IPS DF 6.9 (cell line): ENCODE data around the gene STC2.
"Not testable (repeated sequence)": the region's sequence is repeated elsewhere in the genome, so short reads cannot be mapped to it uniquely, and the experiment has no call there.

Experiments used
- DNase-seq: peaks from one replicate; pipeline ENCODE4 v3.0.0-alpha.2; 2013; ENCODE audit warnings: low read depth, low spot score
- H3K27ac ChIP-seq: one replicate; pipeline ENCODE4 v1.5.1; 2013; ENCODE audit warnings: low read length, control low read depth
- H3K27me3 ChIP-seq: 2 replicates; pipeline ENCODE4 v1.6.1; 2013; ENCODE audit warnings: mild to moderate bottlenecking, low read length; ENCODE audit not compliant: control insufficient read depth, insufficient read depth
- H3K36me3 ChIP-seq: 2 replicates; pipeline ENCODE4 v1.6.1; 2013; ENCODE audit warnings: low read length; ENCODE audit not compliant: control insufficient read depth, insufficient read depth
- H3K4me1 ChIP-seq: 2 replicates; pipeline ENCODE4 v1.6.1; 2013; ENCODE audit warnings: low read length; ENCODE audit not compliant: control insufficient read depth, insufficient read depth
- H3K4me3 ChIP-seq: 2 replicates; pipeline ENCODE4 v1.5.1; 2013; ENCODE audit warnings: mild to moderate bottlenecking, low read length
- H3K9me3 ChIP-seq: 2 replicates; pipeline ENCODE4 v1.6.1; 2013; ENCODE audit warnings: low read length, inconsistent platforms; ENCODE audit not compliant: control insufficient read depth, insufficient read depth
- WGBS: extraction: QIAGEN DNeasy Blood & Tissue Kit; methylation state at CpG from one replicate; pipeline ENCODE4 v1.1.7; 2013; ENCODE audit warnings: mixed read lengths, missing lambda C conversion rate; ENCODE audit not compliant: insufficient read length, insufficient coverage; 5-methylcytosine and 5-hydroxymethylcytosine counted together

STC2 gene

GRCh38 chr5:173327948-173328843 lies at the start of gene STC2:
Gene STC2 (minus strand): TSS chr5:173328414. CDS start chr5:173328193, 221 bp downstream.
- Histone ChIP-seq H3K4me1 (peaks cover 4% of the 10 kb centered on the region; the same call in 1 of the 2 replicates), H3K4me3 (peak within 1 kb of the TSS; percentile 60), H3K27ac (no peak within 1 kb of the TSS), H3K36me3 (peaks cover 20% of the 10 kb centered on the region), H3K9me3 (no peaks in the 10 kb centered on the region), H3K27me3 (no peaks in the 10 kb centered on the region; the same call in 1 of the 2 replicates)
- no CpG with 5 or more reads among the region's 72 CpGs for WGBS
- DNase-seq, result peak; percentile 88

DNA sequence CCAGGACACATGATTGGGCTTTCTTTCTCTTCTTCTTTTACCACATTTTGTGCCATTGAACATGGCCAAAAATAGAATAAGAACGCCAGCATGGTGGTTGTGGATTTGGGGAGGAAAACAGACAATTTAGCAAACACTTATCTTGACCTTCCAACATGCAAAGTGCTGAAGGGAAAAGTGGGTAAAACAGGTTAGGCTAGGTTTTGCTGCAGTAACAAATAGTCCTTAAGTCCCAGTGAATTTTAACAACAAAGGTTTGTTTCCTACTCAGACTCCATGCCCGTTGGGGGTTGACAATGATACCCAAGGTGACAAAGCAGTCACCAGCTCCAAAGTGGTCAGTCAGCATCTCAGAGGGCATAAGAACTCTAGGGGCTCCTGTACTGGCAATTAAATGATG lies 43.2 kb upstream of the STC2 start:
- Histone ChIP-seq H3K4me1 (no peaks in the 10 kb centered on the region), H3K36me3 (no peaks in the 10 kb centered on the region), H3K27ac (no peak overlapping the region), H3K4me3 (no peak overlapping the region), H3K9me3 (no peaks in the 10 kb centered on the region), H3K27me3 (no peaks in the 10 kb centered on the region)
- DNase-seq, result no peak
- no CpG with 5 or more reads among the region's 2 CpGs for WGBS

- WGBS, result no CpG with 5 or more reads among the region's 1 CpG
These were observed 35.2 kb upstream of the STC2 start for GRCh38 chr5:173363406-173363805.

GRCh38 chr5:173355561-173355960 lies 27.3 kb upstream of the STC2 start:
- H3K27me3 ChIP-seq, result no peaks in the 10 kb centered on the region
- H3K27ac ChIP-seq, result no peak overlapping the region
- no peaks in the 10 kb centered on the region for H3K9me3 ChIP-seq
- DNase-seq, result no peak
- no peaks in the 10 kb centered on the region; the same call in 1 of the 2 replicates for H3K4me1 ChIP-seq
- no peaks in the 10 kb centered on the region for H3K36me3 ChIP-seq
- H3K4me3 ChIP-seq, result no peak overlapping the region
- WGBS, result no CpG with 5 or more reads among the region's 5 CpGs

More at GRCh38 chr5:173363406-173363805, 35.2 kb upstream of the STC2 start:
- H3K9me3 ChIP-seq, DNase-seq, H3K27me3 ChIP-seq, H3K27ac ChIP-seq, H3K4me3 ChIP-seq, H3K4me1 ChIP-seq, H3K36me3 ChIP-seq: not testable (repeated sequence)

DNA sequence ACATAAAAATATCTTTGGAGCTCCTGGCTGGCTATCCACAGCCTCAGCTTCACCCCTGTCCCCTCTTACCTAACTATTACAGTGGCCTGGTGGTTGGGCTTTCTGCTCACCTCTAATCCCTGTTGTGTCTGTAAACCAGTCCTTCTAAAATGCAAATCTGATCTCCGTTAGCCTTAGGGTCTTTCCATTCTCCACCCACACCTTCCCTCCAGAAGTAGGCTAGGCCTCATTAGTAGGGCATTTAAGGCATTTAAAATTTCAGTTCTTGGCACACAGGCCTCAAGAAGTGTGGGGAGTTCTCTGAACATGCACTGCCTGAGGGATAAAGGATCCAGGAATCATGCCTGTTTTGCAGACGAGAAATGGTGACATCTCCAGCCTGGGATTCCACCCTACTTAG lies 26.4 kb upstream of the STC2 start:
- H3K36me3 ChIP-seq, result no peaks in the 10 kb centered on the region

GRCh38 chr5:173352366-173353349 lies 24.4 kb upstream of the STC2 start:
- Histone ChIP-seq H3K36me3 (no peaks in the 10 kb centered on the region), H3K27me3 (no peaks in the 10 kb centered on the region), H3K4me3 (no peak overlapping the region), H3K4me1 (no peaks in the 10 kb centered on the region; the same call in 1 of the 2 replicates), H3K27ac (no peak overlapping the region), H3K9me3 (no peaks in the 10 kb centered on the region)
- DNase-seq, result no peak
- no CpG with 5 or more reads among the region's 24 CpGs for WGBS

More for the DNA sequence above, 26.4 kb upstream of the STC2 start:
- H3K9me3 ChIP-seq, result no peaks in the 10 kb centered on the region
- H3K4me3 ChIP-seq, result no peak overlapping the region
- H3K27ac ChIP-seq, result no peak overlapping the region
- H3K4me1 ChIP-seq, result no peaks in the 10 kb centered on the region; the same call in 1 of the 2 replicates
- no peaks in the 10 kb centered on the region for H3K27me3 ChIP-seq
- WGBS, result no CpG with 5 or more reads among the region's 2 CpGs
- DNase-seq, result no peak

GRCh38 chr5:173342813-173343755 lies 14.9 kb upstream of the STC2 start:
- H3K36me3 ChIP-seq, result no peaks in the 10 kb centered on the region
- DNase-seq, result no peak
- no peaks in the 10 kb centered on the region for H3K9me3 ChIP-seq
- H3K27me3 ChIP-seq, result no peaks in the 10 kb centered on the region
- no CpG with 5 or more reads among the region's 13 CpGs for WGBS
- no peak overlapping the region for H3K27ac ChIP-seq
- no peak overlapping the region for H3K4me3 ChIP-seq
- H3K4me1 ChIP-seq, result no peaks in the 10 kb centered on the region

GRCh38 chr5:173341961-173342430 lies 13.8 kb upstream of the STC2 start:
- H3K4me1 ChIP-seq, result no peaks in the 10 kb centered on the region
- DNase-seq, result no peak
- H3K4me3 ChIP-seq, result no peak overlapping the region
- no peaks in the 10 kb centered on the region for H3K27me3 ChIP-seq
- H3K9me3 ChIP-seq, result no peaks in the 10 kb centered on the region
- no CpG with 5 or more reads among the region's 7 CpGs for WGBS
- H3K36me3 ChIP-seq, result no peaks in the 10 kb centered on the region
- H3K27ac ChIP-seq, result no peak overlapping the region

DNA sequence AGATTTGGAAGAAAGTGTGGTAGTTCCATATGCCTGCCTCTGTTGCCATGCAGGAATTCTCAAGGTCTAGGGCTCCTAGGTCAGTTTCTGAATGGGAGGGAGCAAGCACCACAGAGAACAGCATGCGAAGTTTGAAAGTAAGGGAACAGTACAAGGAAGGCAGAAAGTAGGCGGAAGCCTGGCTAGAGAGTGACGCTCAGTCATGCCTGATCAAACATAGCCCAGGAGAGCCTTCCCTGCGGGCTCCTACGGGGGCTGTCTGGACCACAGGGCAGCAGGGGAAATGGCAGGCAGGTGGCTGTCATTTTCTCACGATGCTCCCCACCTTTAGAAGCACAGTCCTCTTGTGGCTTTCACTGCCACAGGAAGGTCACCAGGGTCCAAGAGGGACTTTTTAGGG lies 12.8 kb upstream of the STC2 start:
- no CpG with 5 or more reads among the region's 6 CpGs for WGBS
- Histone ChIP-seq H3K9me3 (no peaks in the 10 kb centered on the region), H3K36me3 (no peaks in the 10 kb centered on the region), H3K27me3 (no peaks in the 10 kb centered on the region), H3K4me3 (no peak overlapping the region), H3K4me1 (no peaks in the 10 kb centered on the region), H3K27ac (no peak overlapping the region)
- no peak for DNase-seq
